Ishikawa (cell line): Measurements from ENCODE around the gene EDEM3.
A peak's percentile ranks its signal among the peaks of the same experiment; 100 is the strongest.

Experiments used
- CEBPB ChIP-seq: IDR thresholded peaks from 2 replicates; pipeline ENCODE4 v1.6.1; 2012
- CREB1 ChIP-seq: IDR thresholded peaks from 2 replicates; pipeline ENCODE4 v1.6.1; 2012; ENCODE audit warnings: low read depth
- EGR1 ChIP-seq: IDR thresholded peaks from 2 replicates; pipeline ENCODE4 v1.6.1; 2012
- EP300 ChIP-seq: IDR thresholded peaks from 2 replicates; pipeline ENCODE4 v1.6.1; 2012; ENCODE audit warnings: borderline replicate concordance
- FOXM1 ChIP-seq: IDR thresholded peaks from 2 replicates; pipeline ENCODE4 v1.6.1; 2012; ENCODE audit warnings: low read depth, borderline replicate concordance
- NFIC ChIP-seq: IDR thresholded peaks from 2 replicates; pipeline ENCODE4 v1.6.1; 2012
- RAD21 ChIP-seq: IDR thresholded peaks from 2 replicates; pipeline ENCODE4 v1.6.1; 2012; ENCODE audit warnings: low read depth
- TAF1 ChIP-seq: IDR thresholded peaks from 2 replicates; pipeline ENCODE4 v1.6.1; 2012; ENCODE audit warnings: low read depth, mild to moderate bottlenecking
- TCF12 ChIP-seq: IDR thresholded peaks from 2 replicates; pipeline ENCODE4 v1.6.1; 2012; ENCODE audit warnings: low read depth
- TEAD4 ChIP-seq: IDR thresholded peaks from 2 replicates; pipeline ENCODE4 v1.6.1; 2012
- YY1 ChIP-seq: IDR thresholded peaks from 2 replicates; pipeline ENCODE4 v1.6.1; 2012; ENCODE audit warnings: low read depth
- TF ChIP-seq, protein P1 (sequence below): IDR thresholded peaks from 2 replicates; pipeline ENCODE4 v1.6.1; 2012; ENCODE audit warnings: low read depth, mild to moderate bottlenecking
- TF ChIP-seq, protein P2 (sequence below): IDR thresholded peaks from 2 replicates; pipeline ENCODE4 v1.6.1; 2012

DNA sequence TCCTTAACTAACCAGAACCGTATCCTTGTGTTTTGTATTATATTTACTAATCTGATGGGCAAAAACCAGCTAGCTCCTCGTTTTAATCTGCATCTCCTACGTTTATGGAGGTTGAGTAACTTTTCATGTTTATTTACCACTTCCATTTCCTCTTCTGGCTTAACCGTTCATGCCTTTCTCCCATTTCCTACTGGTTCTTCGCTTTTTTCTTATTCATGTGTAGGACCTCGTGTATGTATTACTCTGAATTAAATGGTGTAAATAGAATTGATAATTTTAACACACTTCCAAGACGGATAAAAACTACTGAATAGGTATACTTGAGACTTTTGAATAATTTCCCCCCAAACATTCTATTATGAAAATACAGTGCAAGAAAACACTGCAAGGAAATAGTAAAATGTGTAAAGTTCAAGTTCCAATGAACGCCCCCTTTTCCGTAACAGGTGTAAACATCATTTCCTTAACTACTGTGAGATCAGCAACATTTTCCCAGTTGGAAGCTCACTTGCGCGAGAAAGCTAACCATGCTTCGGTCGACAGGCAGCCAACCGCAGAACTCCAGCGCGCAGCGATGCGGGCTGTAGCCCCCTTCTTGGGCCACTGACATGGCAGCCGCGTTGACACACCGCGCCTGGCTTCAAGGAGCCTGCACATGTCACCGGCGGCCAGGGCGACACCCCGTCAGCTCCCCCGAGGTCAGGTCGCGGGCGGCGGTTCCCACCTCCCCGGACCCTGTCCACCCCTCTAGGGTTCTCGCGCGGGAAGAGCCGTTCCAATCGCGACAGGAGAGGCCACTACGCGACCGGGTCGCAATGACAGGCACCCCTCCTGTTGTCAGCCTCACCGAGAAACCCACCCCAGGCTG, 816 bp downstream of the EDEM3 start:
- TF ChIP-seq, protein P1, sequence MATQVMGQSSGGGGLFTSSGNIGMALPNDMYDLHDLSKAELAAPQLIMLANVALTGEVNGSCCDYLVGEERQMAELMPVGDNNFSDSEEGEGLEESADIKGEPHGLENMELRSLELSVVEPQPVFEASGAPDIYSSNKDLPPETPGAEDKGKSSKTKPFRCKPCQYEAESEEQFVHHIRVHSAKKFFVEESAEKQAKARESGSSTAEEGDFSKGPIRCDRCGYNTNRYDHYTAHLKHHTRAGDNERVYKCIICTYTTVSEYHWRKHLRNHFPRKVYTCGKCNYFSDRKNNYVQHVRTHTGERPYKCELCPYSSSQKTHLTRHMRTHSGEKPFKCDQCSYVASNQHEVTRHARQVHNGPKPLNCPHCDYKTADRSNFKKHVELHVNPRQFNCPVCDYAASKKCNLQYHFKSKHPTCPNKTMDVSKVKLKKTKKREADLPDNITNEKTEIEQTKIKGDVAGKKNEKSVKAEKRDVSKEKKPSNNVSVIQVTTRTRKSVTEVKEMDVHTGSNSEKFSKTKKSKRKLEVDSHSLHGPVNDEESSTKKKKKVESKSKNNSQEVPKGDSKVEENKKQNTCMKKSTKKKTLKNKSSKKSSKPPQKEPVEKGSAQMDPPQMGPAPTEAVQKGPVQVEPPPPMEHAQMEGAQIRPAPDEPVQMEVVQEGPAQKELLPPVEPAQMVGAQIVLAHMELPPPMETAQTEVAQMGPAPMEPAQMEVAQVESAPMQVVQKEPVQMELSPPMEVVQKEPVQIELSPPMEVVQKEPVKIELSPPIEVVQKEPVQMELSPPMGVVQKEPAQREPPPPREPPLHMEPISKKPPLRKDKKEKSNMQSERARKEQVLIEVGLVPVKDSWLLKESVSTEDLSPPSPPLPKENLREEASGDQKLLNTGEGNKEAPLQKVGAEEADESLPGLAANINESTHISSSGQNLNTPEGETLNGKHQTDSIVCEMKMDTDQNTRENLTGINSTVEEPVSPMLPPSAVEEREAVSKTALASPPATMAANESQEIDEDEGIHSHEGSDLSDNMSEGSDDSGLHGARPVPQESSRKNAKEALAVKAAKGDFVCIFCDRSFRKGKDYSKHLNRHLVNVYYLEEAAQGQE: no peak
- TF ChIP-seq TEAD4 (no peak), FOXM1 (no peak), EGR1 (no peak), EP300 (no peak), CREB1 (no peak), TAF1 (no peak), RAD21 (no peak), NFIC (no peak), CEBPB (no peak), TCF12 (no peak), YY1 (peak; percentile 29; the same call in 1 of the 2 replicates)
- TF ChIP-seq, protein P2, sequence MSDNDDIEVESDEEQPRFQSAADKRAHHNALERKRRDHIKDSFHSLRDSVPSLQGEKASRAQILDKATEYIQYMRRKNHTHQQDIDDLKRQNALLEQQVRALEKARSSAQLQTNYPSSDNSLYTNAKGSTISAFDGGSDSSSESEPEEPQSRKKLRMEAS: peak; percentile 43
